ENCODE measurements around the gene C1orf50. TPM values are rescaled to one million over a fixed set of nuclear protein-coding genes. Genes with fewer than 3 reads are reported as not detected.
A peak's percentile ranks its signal among the peaks of the same experiment; 100 is the strongest.

C1orf50 gene
- total RNA-seq, 6 donors from 2014 or later, result 0.55 to 7.4 (median 2.5) TPM

GRCh38 chr1:42734201-42735035, 32.6 kb upstream of the C1orf50 start:
- H3K4me3 ChIP-seq, result no peak overlapping the region
- no peak overlapping the region for H3K27ac ChIP-seq
- no peaks in the 10 kb centered on the region for H3K4me1 ChIP-seq
- H3K27me3 ChIP-seq, result no peaks in the 10 kb centered on the region
- no peak for DNase-seq
- H3K9me3 ChIP-seq, result no peaks in the 10 kb centered on the region
- no peaks in the 10 kb centered on the region for H3K36me3 ChIP-seq
- WGBS, 2 donors, result 91 to 100% methylated on average over 4 to 7 of the region's 7 CpGs
- TF ChIP-seq EP300 (IDR thresholded peaks at IDR 0.05) (no peak), POLR2AphosphoS5 (IDR thresholded peaks at IDR 0.05) (no peak), CTCF (IDR thresholded peaks at IDR 0.05) (no peak), POLR2A (IDR thresholded peaks at IDR 0.05) (no peak)
- no peak for ATAC-seq (ENCODE audit: low FRiP score in 2 of 2)

- WGBS, 2 donors, result 84 to 93% methylated on average over 10 to 11 of the region's 11 CpGs
- Histone ChIP-seq H3K9me3 (no peaks in the 10 kb centered on the region), H3K27me3 (no peaks in the 10 kb centered on the region), H3K4me3 (no peak overlapping the region), H3K36me3 (no peaks in the 10 kb centered on the region), H3K4me1 (no peaks in the 10 kb centered on the region), H3K27ac (no peak overlapping the region)
- DNase-seq, result no peak
- ATAC-seq (ENCODE audit: low FRiP score in 2 of 2), result no peak
- no peak for TF ChIP-seq POLR2A (IDR thresholded peaks at IDR 0.05)
- no peak for TF ChIP-seq POLR2AphosphoS5 (IDR thresholded peaks at IDR 0.05)
- no peak for TF ChIP-seq EP300 (IDR thresholded peaks at IDR 0.05)
- no peak for TF ChIP-seq CTCF (IDR thresholded peaks at IDR 0.05)
Observed at GRCh38 chr1:42735056-42735455, 32.0 kb upstream of the C1orf50 start.

- Histone ChIP-seq H3K36me3 (no peaks in the 10 kb centered on the region), H3K27me3 (no peaks in the 10 kb centered on the region), H3K27ac (no peak overlapping the region), H3K4me1 (no peaks in the 10 kb centered on the region), H3K4me3 (no peak overlapping the region), H3K9me3 (no peaks in the 10 kb centered on the region)
- DNase-seq (no peak), ATAC-seq (ENCODE audit: low FRiP score in 2 of 2) (no peak)
- TF ChIP-seq POLR2AphosphoS5 (IDR thresholded peaks at IDR 0.05), result no peak
- no peak for TF ChIP-seq POLR2A (IDR thresholded peaks at IDR 0.05)
- TF ChIP-seq EP300 (IDR thresholded peaks at IDR 0.05), result no peak
- TF ChIP-seq CTCF (IDR thresholded peaks at IDR 0.05), result no peak
- WGBS, 2 donors, result 83 to 87% methylated on average over 8 to 12 of the region's 14 CpGs
Observed at GRCh38 chr1:42735477-42736105, 31.5 kb upstream of the C1orf50 start.

- 75 to 100% methylated on average over 2 to 4 of the region's 4 CpGs for WGBS, 2 donors
- ATAC-seq (ENCODE audit: low FRiP score in 2 of 2), result peak in 1 of 2 donors; percentile 29
- H3K4me1 ChIP-seq, result no peaks in the 10 kb centered on the region
- H3K9me3 ChIP-seq, result no peaks in the 10 kb centered on the region
- no peaks in the 10 kb centered on the region for H3K27me3 ChIP-seq
- H3K36me3 ChIP-seq, result no peaks in the 10 kb centered on the region
- DNase-seq, result no peak
- no peak for TF ChIP-seq POLR2A (IDR thresholded peaks at IDR 0.05)
- TF ChIP-seq CTCF (IDR thresholded peaks at IDR 0.05), result no peak
- no peak for TF ChIP-seq POLR2AphosphoS5 (IDR thresholded peaks at IDR 0.05)
- no peak for TF ChIP-seq EP300 (IDR thresholded peaks at IDR 0.05)
- H3K27ac ChIP-seq, result no peak overlapping the region
- no peak overlapping the region for H3K4me3 ChIP-seq
Observed at GRCh38 chr1:42736152-42736551, 30.9 kb upstream of the C1orf50 start.

Data from upper lobe of left lung (tissue), 6 donors.